ES-I3 (cell line): ENCODE measurements around the gene FLT1.

Experiments used
- H3K36me3 ChIP-seq: 2 replicates; pipeline ENCODE4 v1.6.1; 2013; ENCODE audit warnings: mild to moderate bottlenecking, low read length, control low read depth, moderate library complexity; ENCODE audit not compliant: insufficient read depth
- H3K4me1 ChIP-seq: 2 replicates; pipeline ENCODE4 v1.6.1; 2013; ENCODE audit warnings: mild to moderate bottlenecking, control low read depth, low read length; ENCODE audit not compliant: insufficient read depth
- H3K9ac ChIP-seq: 2 replicates; pipeline ENCODE4 v1.6.1; 2013; ENCODE audit warnings: low read depth, mild to moderate bottlenecking, low read length, moderate library complexity
- H3K9me3 ChIP-seq: 2 replicates; pipeline ENCODE4 v1.6.1; 2013; ENCODE audit warnings: mild to moderate bottlenecking, low read length, moderate library complexity; ENCODE audit not compliant: control insufficient read depth, insufficient read depth

Gene FLT1

GRCh38 chr13:28306325-28306724, 188.6 kb downstream of the FLT1 start:
- H3K4me1 ChIP-seq, result peaks cover 30% of the 10 kb centered on the region
- no peaks in the 10 kb centered on the region for H3K36me3 ChIP-seq
- H3K9me3 ChIP-seq, result no peaks in the 10 kb centered on the region
- H3K9ac ChIP-seq, result no peak overlapping the region

GRCh38 chr13:28301839-28302238, 193.1 kb downstream of the FLT1 start:
- peaks cover 29% of the 10 kb centered on the region for H3K4me1 ChIP-seq
- no peaks in the 10 kb centered on the region for H3K9me3 ChIP-seq
- no peaks in the 10 kb centered on the region for H3K36me3 ChIP-seq

GRCh38 chr13:28299916-28300315, 195.0 kb downstream of the FLT1 start:
- Histone ChIP-seq H3K9ac (no peak overlapping the region), H3K9me3 (no peaks in the 10 kb centered on the region), H3K36me3 (no peaks in the 10 kb centered on the region), H3K4me1 (peaks cover 31% of the 10 kb centered on the region)

More at GRCh38 chr13:28301839-28302238, 193.1 kb downstream of the FLT1 start:
- no peak overlapping the region for H3K9ac ChIP-seq

- H3K9me3 ChIP-seq, result no peaks in the 10 kb centered on the region
- H3K4me1 ChIP-seq, result peaks cover 37% of the 10 kb centered on the region
- no peaks in the 10 kb centered on the region for H3K36me3 ChIP-seq
Measured at GRCh38 chr13:28297341-28297740, 197.6 kb downstream of the FLT1 start.

GRCh38 chr13:28286263-28286662, 208.7 kb downstream of the FLT1 start:
- Histone ChIP-seq H3K36me3 (peaks cover 5% of the 10 kb centered on the region; the same call in 1 of the 2 replicates), H3K9me3 (no peaks in the 10 kb centered on the region), H3K9ac (no peak overlapping the region), H3K4me1 (no peaks in the 10 kb centered on the region)

More at GRCh38 chr13:28297341-28297740, 197.6 kb downstream of the FLT1 start:
- H3K9ac ChIP-seq, result no peak overlapping the region

- peaks cover 5% of the 10 kb centered on the region; the same call in 1 of the 2 replicates for H3K36me3 ChIP-seq
- no peak overlapping the region for H3K9ac ChIP-seq
- H3K9me3 ChIP-seq, result no peaks in the 10 kb centered on the region
- H3K4me1 ChIP-seq, result no peaks in the 10 kb centered on the region
Measured at GRCh38 chr13:28283600-28283999, 211.3 kb downstream of the FLT1 start.

- H3K36me3 ChIP-seq, result no peaks in the 10 kb centered on the region; the same call in 1 of the 2 replicates
- no peak overlapping the region for H3K9ac ChIP-seq
- no peaks in the 10 kb centered on the region for H3K9me3 ChIP-seq
- no peaks in the 10 kb centered on the region for H3K4me1 ChIP-seq
Measured at GRCh38 chr13:28282451-28282850, 212.5 kb downstream of the FLT1 start.

- Histone ChIP-seq H3K9me3 (no peaks in the 10 kb centered on the region), H3K36me3 (peaks cover 3% of the 10 kb centered on the region; the same call in 1 of the 2 replicates), H3K9ac (no peak overlapping the region), H3K4me1 (no peaks in the 10 kb centered on the region)
Measured at GRCh38 chr13:28273919-28274318, 221.0 kb downstream of the FLT1 start.

- Histone ChIP-seq H3K36me3 (peaks cover 8% of the 10 kb centered on the region), H3K9me3 (peaks cover 2% of the 10 kb centered on the region; the same call in 1 of the 2 replicates), H3K4me1 (no peaks in the 10 kb centered on the region), H3K9ac (no peak overlapping the region)
Measured at GRCh38 chr13:28271056-28271840, 223.7 kb downstream of the FLT1 start.

GRCh38 chr13:28268800-28269223, 226.1 kb downstream of the FLT1 start:
- H3K9ac ChIP-seq, result no peak overlapping the region
- H3K4me1 ChIP-seq, result no peaks in the 10 kb centered on the region
- H3K36me3 ChIP-seq, result peaks cover 8% of the 10 kb centered on the region
- peaks cover 2% of the 10 kb centered on the region; the same call in 1 of the 2 replicates for H3K9me3 ChIP-seq

- peaks cover 8% of the 10 kb centered on the region for H3K36me3 ChIP-seq
- no peaks in the 10 kb centered on the region for H3K4me1 ChIP-seq
- H3K9me3 ChIP-seq, result peaks cover 2% of the 10 kb centered on the region; the same call in 1 of the 2 replicates
- no peak overlapping the region for H3K9ac ChIP-seq
Measured at GRCh38 chr13:28267497-28267896, 227.4 kb downstream of the FLT1 start.

GRCh38 chr13:28258417-28258816, 236.5 kb downstream of the FLT1 start:
- H3K36me3 ChIP-seq, result peaks cover 7% of the 10 kb centered on the region; the same call in 1 of the 2 replicates
- no peaks in the 10 kb centered on the region for H3K9me3 ChIP-seq
- H3K4me1 ChIP-seq, result no peaks in the 10 kb centered on the region
- no peak overlapping the region for H3K9ac ChIP-seq

GRCh38 chr13:28257305-28257704, 237.6 kb downstream of the FLT1 start:
- no peaks in the 10 kb centered on the region for H3K4me1 ChIP-seq
- peaks cover 7% of the 10 kb centered on the region; the same call in 1 of the 2 replicates for H3K36me3 ChIP-seq
- H3K9ac ChIP-seq, result no peak overlapping the region
- H3K9me3 ChIP-seq, result no peaks in the 10 kb centered on the region

- Histone ChIP-seq H3K4me1 (no peaks in the 10 kb centered on the region), H3K36me3 (peaks cover 9% of the 10 kb centered on the region)
Measured at GRCh38 chr13:28252547-28252946, 242.4 kb downstream of the FLT1 start.

GRCh38 chr13:28251466-28251865, 243.5 kb downstream of the FLT1 start:
- peaks cover 3% of the 10 kb centered on the region; the same call in 1 of the 2 replicates for H3K9me3 ChIP-seq
- H3K4me1 ChIP-seq, result no peaks in the 10 kb centered on the region
- no peak overlapping the region for H3K9ac ChIP-seq
- H3K36me3 ChIP-seq, result peaks cover 5% of the 10 kb centered on the region; the same call in 1 of the 2 replicates

More at GRCh38 chr13:28252547-28252946, 242.4 kb downstream of the FLT1 start:
- H3K9ac ChIP-seq, result no peak overlapping the region
- peaks cover 1% of the 10 kb centered on the region; the same call in 1 of the 2 replicates for H3K9me3 ChIP-seq
